22Rv1 (cell line): ENCODE measurements around the gene CSMD2.

ENCODE experiments used
- H3K27ac ChIP-seq: fragments of 450-650 bp; 2 replicates; pipeline ENCODE4 v1.5.1; 2017
- ZFX ChIP-seq: fragments of 450-650 bp; IDR thresholded peaks from 2 replicates; pipeline ENCODE4 v1.6.1; 2017; ENCODE audit warnings: antibody characterized with exemption, borderline replicate concordance
- TF ChIP-seq, protein P1 (sequence below): fragments of 450-650 bp; IDR thresholded peaks from 2 replicates; pipeline ENCODE4 v1.5.1; 2017; ENCODE audit warnings: mild to moderate bottlenecking

The CSMD2 gene

DNA sequence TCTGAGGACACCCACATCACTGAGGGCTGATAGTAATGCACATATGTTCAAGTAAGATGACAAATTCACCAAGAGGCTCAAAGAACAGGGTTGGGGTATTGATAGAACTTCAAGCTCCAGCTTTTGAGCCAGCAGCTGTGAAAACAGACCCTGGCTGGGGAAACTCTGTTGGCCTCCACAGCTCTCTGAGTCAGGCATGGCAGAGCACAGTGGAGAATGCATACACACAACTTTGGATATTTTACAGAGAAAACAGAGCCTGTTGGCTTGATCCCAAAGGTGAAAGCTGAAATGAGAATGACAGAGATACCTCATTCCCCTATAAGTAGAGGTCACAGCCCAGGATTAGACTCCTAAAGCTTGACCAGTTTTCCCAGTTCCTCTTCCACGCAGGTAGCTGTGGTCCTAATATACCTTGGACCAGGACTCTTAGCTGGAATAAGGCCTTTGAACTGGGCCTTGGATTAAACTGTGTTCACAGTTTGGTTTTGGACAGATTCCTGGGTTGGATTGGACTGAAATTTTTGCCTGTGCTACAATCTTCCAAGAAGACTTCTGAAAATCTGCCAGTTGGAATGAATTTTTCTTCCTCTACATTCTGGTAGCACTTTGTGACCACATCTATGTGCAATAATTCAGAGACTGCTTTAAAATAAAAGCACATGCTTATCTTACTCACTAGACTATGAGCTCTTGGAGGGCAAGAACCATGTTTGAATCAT lies 402.8 kb downstream of the CSMD2 start:
- TF ChIP-seq, protein P1, sequence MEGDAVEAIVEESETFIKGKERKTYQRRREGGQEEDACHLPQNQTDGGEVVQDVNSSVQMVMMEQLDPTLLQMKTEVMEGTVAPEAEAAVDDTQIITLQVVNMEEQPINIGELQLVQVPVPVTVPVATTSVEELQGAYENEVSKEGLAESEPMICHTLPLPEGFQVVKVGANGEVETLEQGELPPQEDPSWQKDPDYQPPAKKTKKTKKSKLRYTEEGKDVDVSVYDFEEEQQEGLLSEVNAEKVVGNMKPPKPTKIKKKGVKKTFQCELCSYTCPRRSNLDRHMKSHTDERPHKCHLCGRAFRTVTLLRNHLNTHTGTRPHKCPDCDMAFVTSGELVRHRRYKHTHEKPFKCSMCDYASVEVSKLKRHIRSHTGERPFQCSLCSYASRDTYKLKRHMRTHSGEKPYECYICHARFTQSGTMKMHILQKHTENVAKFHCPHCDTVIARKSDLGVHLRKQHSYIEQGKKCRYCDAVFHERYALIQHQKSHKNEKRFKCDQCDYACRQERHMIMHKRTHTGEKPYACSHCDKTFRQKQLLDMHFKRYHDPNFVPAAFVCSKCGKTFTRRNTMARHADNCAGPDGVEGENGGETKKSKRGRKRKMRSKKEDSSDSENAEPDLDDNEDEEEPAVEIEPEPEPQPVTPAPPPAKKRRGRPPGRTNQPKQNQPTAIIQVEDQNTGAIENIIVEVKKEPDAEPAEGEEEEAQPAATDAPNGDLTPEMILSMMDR, result no peak
- no peak for TF ChIP-seq ZFX
- no peak overlapping the region for H3K27ac ChIP-seq

- no peak overlapping the region for H3K27ac ChIP-seq
- TF ChIP-seq, protein P1, result no peak
- TF ChIP-seq ZFX, result no peak
These were observed 406.3 kb downstream of the CSMD2 start for GRCh38 chr1:33758698-33759097.

GRCh38 chr1:33753087-33753856 lies 411.8 kb downstream of the CSMD2 start:
- TF ChIP-seq, protein P1, result no peak
- TF ChIP-seq ZFX, result no peak
- H3K27ac ChIP-seq, result no peak overlapping the region

DNA sequence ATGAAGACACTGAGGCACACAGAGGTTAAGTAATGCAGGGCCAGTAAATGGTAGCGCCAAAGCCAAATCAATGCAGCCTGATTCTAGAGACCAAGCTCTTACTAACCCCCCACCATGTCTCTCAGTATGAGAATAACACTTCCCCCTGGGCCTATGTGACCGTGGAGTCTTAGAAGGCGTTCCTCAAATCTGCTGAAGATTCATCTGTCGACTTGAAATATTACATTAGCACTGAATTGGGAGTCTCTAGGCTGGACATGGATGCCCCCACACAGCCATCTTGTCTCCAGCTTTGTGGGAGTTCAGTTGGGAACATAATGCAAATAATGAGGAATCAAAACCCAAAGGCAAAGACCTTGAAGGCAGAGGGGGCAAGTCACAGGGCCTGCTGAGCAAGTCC lies 419.1 kb downstream of the CSMD2 start:
- TF ChIP-seq, protein P1, result no peak
- no peak overlapping the region for H3K27ac ChIP-seq

- TF ChIP-seq, protein P1, result no peak
- no peak for TF ChIP-seq ZFX
- no peak overlapping the region for H3K27ac ChIP-seq
These were observed 421.6 kb downstream of the CSMD2 start for GRCh38 chr1:33743221-33743998.

DNA sequence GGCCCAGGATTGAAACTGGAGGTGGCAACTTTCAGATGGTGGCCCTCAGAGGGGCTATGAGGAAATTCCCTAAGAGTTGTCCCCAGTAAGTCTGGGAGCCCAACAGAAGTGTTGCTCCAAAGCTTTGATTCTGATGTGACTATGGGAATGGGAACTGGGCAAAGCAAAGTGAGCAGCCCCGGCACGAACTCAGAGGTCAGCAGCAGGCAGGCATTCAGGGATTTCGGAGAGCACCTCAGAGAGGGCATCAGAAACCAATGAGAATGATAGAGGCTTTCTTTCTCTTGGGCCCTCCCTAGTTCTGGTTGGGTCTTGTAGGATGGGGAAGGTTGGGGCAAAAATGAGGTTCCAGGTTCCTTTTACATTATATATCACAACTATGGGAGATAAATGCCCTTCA lies 422.4 kb downstream of the CSMD2 start:
- H3K27ac ChIP-seq, result no peak overlapping the region
- TF ChIP-seq ZFX, result no peak
- TF ChIP-seq, protein P1, result no peak

GRCh38 chr1:33741749-33742148 lies 423.3 kb downstream of the CSMD2 start:
- H3K27ac ChIP-seq, result no peak overlapping the region
- TF ChIP-seq, protein P1, result no peak
- TF ChIP-seq ZFX, result no peak
